Keratinocyte (primary cell): Measurements from ENCODE around the gene FXR1. TPM values are rescaled to one million over a fixed set of nuclear protein-coding genes. Genes with fewer than 3 reads are reported as not detected.

Source experiments
- DNase-seq: peaks from one replicate; pipeline ENCODE4 v3.0.0-alpha.2; 2011; ENCODE audit warnings: low read depth, missing footprints, low spot score
- FAIRE-seq: peaks from 2 replicates; lab custom pipeline; 2011; peaks lifted over from hg19 to GRCh38; lab: Jason Lieb, UNC
- H2AFZ ChIP-seq: 2 replicates; pipeline ENCODE4 v1.6.0; 2012; ENCODE audit warnings: low read length, control low read depth, inconsistent platforms; ENCODE audit not compliant: control insufficient read depth
- H3K27ac ChIP-seq: 2 replicates; pipeline ENCODE4 v1.5.1; 2011; ENCODE audit warnings: low read length; ENCODE audit not compliant: control insufficient read depth, insufficient read depth
- H3K27me3 ChIP-seq: 3 replicates; pipeline ENCODE4 v1.6.0; 2011; ENCODE audit warnings: low read length; ENCODE audit not compliant: control insufficient read depth, insufficient read depth; ENCODE audit errors: extremely low read depth
- H3K36me3 ChIP-seq, 2 experiments: 2 replicates in 1 of 2; 3 replicates in 1 of 2; pipeline ENCODE4 v1.5.1; 2011; ENCODE audit warnings: low read length in 2 of 2, mild to moderate bottlenecking in 1 of 2; ENCODE audit not compliant: control insufficient read depth in 2 of 2, insufficient read depth in 2 of 2; ENCODE audit errors: extremely low read depth in 1 of 2
- H3K4me1 ChIP-seq: 3 replicates; pipeline ENCODE4 v1.5.1; 2011; ENCODE audit warnings: low read length; ENCODE audit not compliant: control insufficient read depth, insufficient read depth; ENCODE audit errors: extremely low read depth
- H3K4me2 ChIP-seq: 3 replicates; pipeline ENCODE4 v1.6.0; 2011; ENCODE audit warnings: low read depth, low read length; ENCODE audit not compliant: control insufficient read depth, insufficient read depth; ENCODE audit errors: extremely low read depth
- H3K4me3 ChIP-seq, 3 experiments: fragments of 200-600 bp in 1 of 3; sonication (generic) in 1 of 3; 2 replicates in 2 of 3; 3 replicates in 1 of 3; pipeline ENCODE4 v1.5.1; 2011 to 2016; ENCODE audit warnings: low read length in 3 of 3, mild to moderate bottlenecking in 3 of 3, control low read depth in 2 of 3, inconsistent platforms in 1 of 3, low read depth in 1 of 3, mixed read lengths in 1 of 3, mixed run types in 1 of 3, moderate library complexity in 1 of 3; ENCODE audit not compliant: control insufficient read depth in 2 of 3, insufficient read depth in 2 of 3; ENCODE audit errors: extremely low read depth in 1 of 3
- H3K79me2 ChIP-seq: 2 replicates; pipeline ENCODE4 v1.6.0; 2012; ENCODE audit warnings: low read length; ENCODE audit not compliant: control insufficient read depth, insufficient read depth
- H3K9ac ChIP-seq: 3 replicates; pipeline ENCODE4 v1.6.0; 2011; ENCODE audit warnings: low read length; ENCODE audit not compliant: control insufficient read depth, insufficient read depth; ENCODE audit errors: extremely low read depth
- H3K9me1 ChIP-seq: 3 replicates; pipeline ENCODE4 v1.6.0; 2011; ENCODE audit warnings: low read length; ENCODE audit not compliant: control insufficient read depth, insufficient read depth; ENCODE audit errors: extremely low read depth
- H3K9me3 ChIP-seq: 2 replicates; pipeline ENCODE4 v1.5.1; 2012; ENCODE audit warnings: low read depth, low read length; ENCODE audit not compliant: control insufficient read depth
- H4K20me1 ChIP-seq: 3 replicates; pipeline ENCODE4 v1.6.0; 2011; ENCODE audit warnings: low read length; ENCODE audit not compliant: control insufficient read depth, insufficient read depth; ENCODE audit errors: extremely low read depth
- CTCF ChIP-seq, 3 experiments: IDR thresholded peaks in 1 of 3; conservative IDR thresholded peaks in 1 of 3; optimal IDR thresholded peaks in 1 of 3; 2 replicates in 2 of 3; 3 replicates in 1 of 3; pipeline versions ENCODE3 to v1.5.1; 2011; ENCODE audit warnings: low read length in 3 of 3, mild to moderate bottlenecking in 3 of 3, moderate library complexity in 2 of 3, control low read depth in 1 of 3, inconsistent platforms in 1 of 3; ENCODE audit not compliant: insufficient read depth in 2 of 3; ENCODE audit errors: extremely low read depth in 1 of 3
- EZH2 ChIP-seq: IDR thresholded peaks from one replicate; pipeline ENCODE4 v1.6.1; 2012; ENCODE audit warnings: inconsistent platforms, mild to moderate bottlenecking, low read length, moderate library complexity
- dilution Hi-C: fragments of 300-500 bp; cut with MboI; formaldehyde crosslinking; loops from one replicate; pipeline ENCODE4 v1.7.0; 2020; ENCODE audit warnings: low sequenced_read_pairs; ENCODE audit not compliant: extremely low pct_ligation_motif_present
- polyA plus RNA-seq, 5 experiments: library from polyadenylated mRNA; depleted of rRNA in 3 of 5; stranded (reverse) in 3 of 5; stranded (forward) in 1 of 5; unstranded in 1 of 5; fragments of >200 nt; gene quantifications; 1 replicate in 1 of 5; 2 replicates in 3 of 5; 3 replicates in 1 of 5; pipeline versions ENCODE4 v1.2.1 to v1.2.3, GENCODE V29; 2011 to 2012; ENCODE audit warnings: missing spikeins in 2 of 5, low read depth in 1 of 5, low replicate concordance in 1 of 5

Gene FXR1
- polyA plus RNA-seq, 1 donor (not counting 4 experiments of a cell fraction or from before 2014, with no cell fraction given), result 125 TPM

GRCh38 chr3:180970931-180971330 is 58.5 kb downstream of the FXR1 start:
- FAIRE-seq (no peak), DNase-seq (no peak)
- no peak overlapping the region for H3K9ac ChIP-seq
- H3K9me3 ChIP-seq, result no peaks in the 10 kb centered on the region
- TF ChIP-seq EZH2 (no peak), CTCF (optimal IDR thresholded peaks at IDR 0.05 in 1 of 3, IDR thresholded peaks at IDR 0.05 in 1 of 3, conservative IDR thresholded peaks at IDR 0.05 in 1 of 3; ENCODE audit: extremely low read depth in 1 of 3, insufficient read depth in 2 of 3, low read length in 3 of 3) (no peak)
- no peaks in the 10 kb centered on the region for H3K27me3 ChIP-seq
- no peaks in the 10 kb centered on the region for H4K20me1 ChIP-seq
- H3K9me1 ChIP-seq, result no peaks in the 10 kb centered on the region
- dilution Hi-C loops, result no loop called here
- peaks cover 1% of the 10 kb centered on the region for H3K79me2 ChIP-seq
- no peaks in the 10 kb centered on the region for H3K4me1 ChIP-seq
- H3K4me3 ChIP-seq, result no peak overlapping the region
- no peak overlapping the region for H3K27ac ChIP-seq
- no peak overlapping the region for H2AFZ ChIP-seq
- H3K36me3 ChIP-seq, result peaks cover 5 to 7% of the 10 kb centered on the region in 2 experiments
- no peak overlapping the region for H3K4me2 ChIP-seq

DNA sequence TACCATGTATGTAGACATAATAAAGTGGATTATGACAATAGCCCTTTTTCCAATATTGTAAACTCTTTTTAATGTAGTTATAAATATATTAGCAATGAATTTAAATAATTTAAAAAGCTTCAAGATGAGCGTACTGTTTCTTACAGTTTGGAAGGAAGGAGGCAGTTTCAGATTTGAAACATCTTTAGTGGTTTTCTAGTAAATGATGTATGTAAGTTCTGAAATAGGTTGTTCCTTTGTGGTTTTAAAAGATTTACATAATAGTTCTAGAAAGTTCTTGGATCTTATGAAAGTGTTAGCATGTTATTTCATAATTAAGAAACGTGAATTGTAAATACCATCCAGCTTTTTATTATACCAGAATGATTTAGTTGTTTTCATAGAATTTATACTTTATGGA is 61.1 kb downstream of the FXR1 start:
- Histone ChIP-seq H3K4me1 (no peaks in the 10 kb centered on the region), H3K27ac (no peak overlapping the region), H3K36me3 (peaks cover 5 to 8% of the 10 kb centered on the region in 2 experiments), H3K9ac (no peak overlapping the region), H3K4me3 (no peak overlapping the region), H3K27me3 (no peaks in the 10 kb centered on the region), H3K9me3 (no peaks in the 10 kb centered on the region), H3K4me2 (no peak overlapping the region), H3K79me2 (peaks cover 1% of the 10 kb centered on the region), H4K20me1 (no peaks in the 10 kb centered on the region), H3K9me1 (no peaks in the 10 kb centered on the region), H2AFZ (no peak overlapping the region)
- dilution Hi-C loops, result no loop called here
- TF ChIP-seq EZH2, result no peak
- TF ChIP-seq CTCF (optimal IDR thresholded peaks at IDR 0.05 in 1 of 3, IDR thresholded peaks at IDR 0.05 in 1 of 3, conservative IDR thresholded peaks at IDR 0.05 in 1 of 3; ENCODE audit: extremely low read depth in 1 of 3, insufficient read depth in 2 of 3, low read length in 3 of 3), result no peak
- DNase-seq (no peak), FAIRE-seq (no peak)
